H9 (cell line): ENCODE data around the gene IFNAR2. TPM values are rescaled to one million over a fixed set of nuclear protein-coding genes. Genes with fewer than 3 reads are reported as not detected.

Source experiments
- DNase-seq: peaks from one replicate; pipeline ENCODE4 v3.0.0-alpha.2; 2017
- H2AFZ ChIP-seq: one replicate; pipeline ENCODE4 v1.6.1; 2013; ENCODE audit warnings: mild to moderate bottlenecking, low read length, control low read depth, moderate library complexity
- H2AK5ac ChIP-seq: 2 replicates; pipeline ENCODE4 v1.6.1; 2013; ENCODE audit warnings: low read length, control low read depth, mixed read lengths; ENCODE audit not compliant: insufficient read length
- H2BK120ac ChIP-seq: one replicate; pipeline ENCODE4 v1.6.1; 2013; ENCODE audit warnings: low read depth, mild to moderate bottlenecking, low read length, control low read depth, inconsistent platforms; ENCODE audit not compliant: poor library complexity, severe bottlenecking
- H2BK12ac ChIP-seq: 2 replicates; pipeline ENCODE4 v1.6.1; 2013; ENCODE audit warnings: low read length, control low read depth, mixed read lengths, low read depth; ENCODE audit not compliant: insufficient read length
- H2BK15ac ChIP-seq: 2 replicates; pipeline ENCODE4 v1.6.1; 2013; ENCODE audit warnings: low read depth, low read length, control low read depth
- H2BK20ac ChIP-seq: one replicate; pipeline ENCODE4 v1.6.1; 2013; ENCODE audit warnings: low read depth, mild to moderate bottlenecking, low read length, control low read depth, inconsistent platforms; ENCODE audit not compliant: poor library complexity, severe bottlenecking
- H2BK5ac ChIP-seq: 2 replicates; pipeline ENCODE4 v1.6.1; 2013; ENCODE audit warnings: low read length, control low read depth, mixed read lengths; ENCODE audit not compliant: insufficient read length
- H3K14ac ChIP-seq: 2 replicates; pipeline ENCODE4 v1.6.1; 2013; ENCODE audit warnings: low read length, control low read depth; ENCODE audit not compliant: insufficient read depth
- H3K18ac ChIP-seq: 2 replicates; pipeline ENCODE4 v1.6.1; 2013; ENCODE audit warnings: low read depth, mild to moderate bottlenecking, mixed read lengths, low read length, control low read depth; ENCODE audit not compliant: insufficient read length
- H3K23ac ChIP-seq: 2 replicates; pipeline ENCODE4 v1.6.1; 2013; ENCODE audit warnings: low read length, control low read depth, mixed read lengths, low read depth; ENCODE audit not compliant: insufficient read length
- H3K23me2 ChIP-seq: 2 replicates; pipeline ENCODE4 v1.6.1; 2013; ENCODE audit warnings: low read depth, mild to moderate bottlenecking, mixed read lengths, low read length, control low read depth; ENCODE audit not compliant: insufficient read length, poor library complexity, severe bottlenecking
- H3K27ac ChIP-seq: 2 replicates; pipeline ENCODE4 v1.5.1; 2013; ENCODE audit warnings: low read length, control low read depth, mixed read lengths, low read depth; ENCODE audit not compliant: insufficient read length
- H3K27me3 ChIP-seq: 2 replicates; pipeline ENCODE4 v1.6.1; 2013; ENCODE audit warnings: low read length, control low read depth, inconsistent platforms; ENCODE audit not compliant: insufficient read depth
- H3K4ac ChIP-seq: 2 replicates; pipeline ENCODE4 v1.6.1; 2013; ENCODE audit warnings: low read depth, mild to moderate bottlenecking, control low read depth, inconsistent platforms, low read length, moderate library complexity
- H3K4me1 ChIP-seq: 2 replicates; pipeline ENCODE4 v1.6.1; 2013; ENCODE audit warnings: low read length, control low read depth, inconsistent platforms; ENCODE audit not compliant: insufficient read depth
- H3K4me2 ChIP-seq: 2 replicates; pipeline ENCODE4 v1.6.1; 2013; ENCODE audit warnings: low read length, control low read depth, mixed read lengths; ENCODE audit not compliant: insufficient read length, insufficient read depth
- H3K56ac ChIP-seq: 2 replicates; pipeline ENCODE4 v1.6.1; 2013; ENCODE audit warnings: low read depth, mild to moderate bottlenecking, mixed read lengths, low read length, control low read depth; ENCODE audit not compliant: insufficient read length
- H3K79me1 ChIP-seq: 2 replicates; pipeline ENCODE4 v1.6.1; 2013; ENCODE audit warnings: low read depth, mild to moderate bottlenecking, moderate library complexity, low read length, control low read depth, inconsistent platforms; ENCODE audit not compliant: insufficient read depth, poor library complexity, severe bottlenecking
- H3K79me2 ChIP-seq: 2 replicates; pipeline ENCODE4 v1.6.1; 2013; ENCODE audit warnings: low read length, control low read depth, inconsistent platforms; ENCODE audit not compliant: insufficient read depth
- H3K9ac ChIP-seq: 2 replicates; pipeline ENCODE4 v1.6.1; 2013; ENCODE audit warnings: low read length, control low read depth, mixed read lengths; ENCODE audit not compliant: insufficient read length; ENCODE audit errors: extremely low read depth
- H3K9me3 ChIP-seq: one replicate; pipeline ENCODE4 v1.6.1; 2013; ENCODE audit warnings: low read depth, low read length, inconsistent platforms; ENCODE audit not compliant: control insufficient read depth
- H3T11ph ChIP-seq: one replicate; pipeline ENCODE4 v1.6.1; 2013; ENCODE audit warnings: mild to moderate bottlenecking, low read length, control low read depth, inconsistent platforms
- H4K20me1 ChIP-seq: one replicate; pipeline ENCODE4 v1.6.1; 2013; ENCODE audit not compliant: control insufficient read depth, insufficient read length, insufficient read depth
- H4K5ac ChIP-seq: 2 replicates; pipeline ENCODE4 v1.6.1; 2013; ENCODE audit warnings: low read depth, mild to moderate bottlenecking, mixed read lengths, low read length, control low read depth; ENCODE audit not compliant: insufficient read length
- H4K8ac ChIP-seq: replicated peaks from 2 replicates; pipeline ENCODE4 v1.6.1; 2013; ENCODE audit warnings: low read length, control low read depth, mixed read lengths, low read depth; ENCODE audit not compliant: insufficient read length
- H4K91ac ChIP-seq: 2 replicates; pipeline ENCODE4 v1.6.1; 2013; ENCODE audit warnings: low read depth, mild to moderate bottlenecking, moderate library complexity, mixed read lengths, low read length, control low read depth; ENCODE audit not compliant: insufficient read length
- H3K27ac Mint-ChIP-seq, 3 experiments: 2 replicates in 2 of 3; 3 replicates in 1 of 3; pipeline ENCODE4 v1.8.0; 2020 to 2021; ENCODE audit warnings: mixed read lengths in 3 of 3, mild to moderate bottlenecking in 1 of 3, moderate library complexity in 1 of 3
- H3K27me3 Mint-ChIP-seq: 2 replicates; pipeline ENCODE4 v1.8.0; 2021; ENCODE audit warnings: low read depth, mild to moderate bottlenecking, moderate library complexity, mixed read lengths
- H3K36me3 Mint-ChIP-seq, 3 experiments: 2 replicates in 2 of 3; 3 replicates in 1 of 3; pipeline ENCODE4 v1.8.0; 2020 to 2021; ENCODE audit warnings: low read depth in 3 of 3, mixed read lengths in 3 of 3; ENCODE audit not compliant: insufficient read depth in 1 of 3
- H3K4me1 Mint-ChIP-seq, 2 experiments: 2 replicates each; pipeline ENCODE4 v1.8.0; 2020; ENCODE audit warnings: mixed read lengths in 2 of 2
- H3K4me3 Mint-ChIP-seq, 2 experiments: 2 replicates in 1 of 2; 3 replicates in 1 of 2; pipeline ENCODE4 v1.8.0; 2020 to 2021; ENCODE audit warnings: mild to moderate bottlenecking in 2 of 2, mixed read lengths in 2 of 2, moderate library complexity in 1 of 2
- H3K9me3 Mint-ChIP-seq, 2 experiments: 2 replicates in 1 of 2; 3 replicates in 1 of 2; pipeline ENCODE4 v1.8.0; 2020; ENCODE audit warnings: mild to moderate bottlenecking in 2 of 2, mixed read lengths in 2 of 2, moderate library complexity in 1 of 2
- WGBS: extraction: QIAGEN DNeasy Blood & Tissue Kit; methylation state at CpG from one replicate; pipeline ENCODE4 v1.1.7; 2013; ENCODE audit warnings: missing lambda C conversion rate, low lambda C conversion rate, mixed read lengths; ENCODE audit not compliant: insufficient read length; ENCODE audit errors: extremely low coverage; 5-methylcytosine and 5-hydroxymethylcytosine counted together
- total RNA-seq: library from RNA; stranded (reverse); gene quantifications from 2 replicates; pipeline ENCODE4 v1.2.1, GENCODE V29; 2021
- TF ChIP-seq, protein P1 (sequence below): fragments of 200-600 bp; sonication (generic); conservative IDR thresholded peaks from 3 replicates; pipeline ENCODE4 v1.8.0; 2021; ENCODE audit warnings: antibody characterized with exemption, mild to moderate bottlenecking

Gene IFNAR2
- total RNA-seq, 1 experiment from 2014 or later: 14.4 TPM

DNA sequence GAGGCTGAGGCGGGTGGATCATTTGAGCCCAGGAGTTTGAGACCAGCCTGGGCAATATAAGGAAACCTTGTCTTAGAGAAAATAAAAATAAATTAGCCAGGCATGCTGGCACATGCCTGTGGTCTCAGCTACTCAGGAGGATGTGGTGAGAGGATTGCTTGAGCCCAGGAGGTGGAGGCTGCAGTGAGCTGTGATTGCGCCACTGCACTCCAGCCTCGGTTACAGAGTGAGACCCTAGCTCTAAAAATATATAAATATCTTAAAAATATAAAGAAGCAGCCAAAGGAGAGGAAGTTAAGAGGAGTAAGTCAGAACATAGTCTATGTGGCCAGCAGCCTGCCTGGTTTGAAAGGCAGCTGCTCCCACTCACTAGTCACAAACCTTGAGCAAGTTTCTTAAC, 31.9 kb downstream of the IFNAR2 start:
- H4K20me1 ChIP-seq: no peaks in the 10 kb centered on the region
- peaks cover 20 to 32% (median 25%) of the 10 kb centered on the region in 3 experiments for H3K36me3 Mint-ChIP-seq
- H3K56ac ChIP-seq: no peak overlapping the region
- H4K8ac ChIP-seq: no peak overlapping the region
- H3K4ac ChIP-seq: no peak overlapping the region
- H3K4me1 ChIP-seq: no peaks in the 10 kb centered on the region
- no peak overlapping the region for H3K4me2 ChIP-seq
- no peak overlapping the region for H2BK120ac ChIP-seq
- H4K91ac ChIP-seq: no peak overlapping the region
- no peaks in the 10 kb centered on the region for H3K79me1 ChIP-seq
- no peak overlapping the region for H2BK15ac ChIP-seq
- TF ChIP-seq, protein P1, sequence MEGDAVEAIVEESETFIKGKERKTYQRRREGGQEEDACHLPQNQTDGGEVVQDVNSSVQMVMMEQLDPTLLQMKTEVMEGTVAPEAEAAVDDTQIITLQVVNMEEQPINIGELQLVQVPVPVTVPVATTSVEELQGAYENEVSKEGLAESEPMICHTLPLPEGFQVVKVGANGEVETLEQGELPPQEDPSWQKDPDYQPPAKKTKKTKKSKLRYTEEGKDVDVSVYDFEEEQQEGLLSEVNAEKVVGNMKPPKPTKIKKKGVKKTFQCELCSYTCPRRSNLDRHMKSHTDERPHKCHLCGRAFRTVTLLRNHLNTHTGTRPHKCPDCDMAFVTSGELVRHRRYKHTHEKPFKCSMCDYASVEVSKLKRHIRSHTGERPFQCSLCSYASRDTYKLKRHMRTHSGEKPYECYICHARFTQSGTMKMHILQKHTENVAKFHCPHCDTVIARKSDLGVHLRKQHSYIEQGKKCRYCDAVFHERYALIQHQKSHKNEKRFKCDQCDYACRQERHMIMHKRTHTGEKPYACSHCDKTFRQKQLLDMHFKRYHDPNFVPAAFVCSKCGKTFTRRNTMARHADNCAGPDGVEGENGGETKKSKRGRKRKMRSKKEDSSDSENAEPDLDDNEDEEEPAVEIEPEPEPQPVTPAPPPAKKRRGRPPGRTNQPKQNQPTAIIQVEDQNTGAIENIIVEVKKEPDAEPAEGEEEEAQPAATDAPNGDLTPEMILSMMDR: no peak
- H3K18ac ChIP-seq: no peak overlapping the region
- H2AK5ac ChIP-seq: no peak overlapping the region
- H3K27me3 Mint-ChIP-seq: peaks cover 10% of the 10 kb centered on the region
- H3T11ph ChIP-seq: no peak overlapping the region
- no peak overlapping the region for H2BK5ac ChIP-seq
- no peak overlapping the region for H2AFZ ChIP-seq
- H3K23me2 ChIP-seq: no peaks in the 10 kb centered on the region
- no peaks in the 10 kb centered on the region for H3K27me3 ChIP-seq
- DNase-seq: no peak
- H3K14ac ChIP-seq: no peak overlapping the region
- H3K4me3 Mint-ChIP-seq: no peak overlapping the region
- no peak overlapping the region for H2BK20ac ChIP-seq
- no peak overlapping the region for H2BK12ac ChIP-seq
- H3K23ac ChIP-seq: no peak overlapping the region
- peaks cover 7 to 8% of the 10 kb centered on the region in 2 experiments; a peak in 4 of 5 replicates for H3K9me3 Mint-ChIP-seq
- H3K4me1 Mint-ChIP-seq: peaks cover 12 to 14% of the 10 kb centered on the region in 2 experiments
- no peak overlapping the region for H4K5ac ChIP-seq
- peak overlapping the region in 1 of 3 experiments; percentile 28; a peak in 1 of 7 replicates for H3K27ac Mint-ChIP-seq
- no peaks in the 10 kb centered on the region for H3K79me2 ChIP-seq
- H3K9me3 ChIP-seq: no peaks in the 10 kb centered on the region
- no CpG with 5 or more reads among the region's 3 CpGs for WGBS
- H3K27ac ChIP-seq: no peak overlapping the region
- H3K9ac ChIP-seq: no peak overlapping the region
